Uterus (tissue), 4 donors: ENCODE data around the gene C9orf50. TPM values are rescaled to one million over a fixed set of nuclear protein-coding genes. Genes with fewer than 3 reads are reported as not detected.

Source experiments
- DNase-seq, 2 donors: peaks; one replicate each; pipeline ENCODE4 v3.0.0-alpha.2; 2019 to 2020
- H3K27ac ChIP-seq, 2 donors: fragments of 200-600 bp; sonication (generic); 1 replicate in 1 of 2; 2 replicates in 1 of 2; pipeline ENCODE4 v1.5.1; 2016 to 2018
- H3K27me3 ChIP-seq, 2 donors: fragments of 200-600 bp; sonication (generic); one replicate each; pipeline ENCODE4 v1.5.1; 2018 to 2019; ENCODE audit warnings: control low read depth in 1 of 2
- H3K36me3 ChIP-seq, 2 donors: fragments of 200-600 bp; sonication (generic); one replicate each; pipeline ENCODE4 v1.5.1; 2019; ENCODE audit warnings: control low read depth in 1 of 2
- H3K4me1 ChIP-seq, 2 donors: fragments of 200-600 bp; sonication (generic); one replicate each; pipeline ENCODE4 v1.5.1; 2018 to 2019; ENCODE audit warnings: control low read depth in 1 of 2
- H3K4me3 ChIP-seq, 2 donors: fragments of 200-600 bp; sonication (generic); 1 replicate in 1 of 2; 2 replicates in 1 of 2; pipeline ENCODE4 v1.5.1; 2018 to 2019; ENCODE audit warnings: mild to moderate bottlenecking in 1 of 2
- H3K9me3 ChIP-seq, 2 donors: fragments of 200-600 bp; sonication (generic); one replicate each; pipeline ENCODE4 v1.5.1; 2019; ENCODE audit warnings: control low read depth in 1 of 2
- POLR2A ChIP-seq, 2 donors: fragments of 450-650 bp; IDR thresholded peaks; one replicate each; pipeline ENCODE4 v1.6.1; 2016; ENCODE audit warnings: antibody characterized with exemption in 2 of 2, mild to moderate bottlenecking in 1 of 2, moderate library complexity in 1 of 2
- intact Hi-C: fragments of 100-400 bp; cut with DNase I; formaldehyde crosslinking; loops from one replicate; pipeline ENCODE4 v1.15.1; 2023; ENCODE audit warnings: low total_unique reads
- total RNA-seq, 4 donors: library from RNA; depleted of rRNA in 3 of 4; stranded (reverse); fragments of >200 nt in 3 of 4; gene quantifications; one replicate each; pipeline versions ENCODE4 v1.1.0 to v1.2.4, GENCODE V29; 2014 to 2023
- TF ChIP-seq, protein P1 (sequence below), 4 experiments: fragments of 200-600 bp in 2 of 4; fragments of 450-650 bp in 2 of 4; sonication (generic) in 2 of 4; IDR thresholded peaks; one replicate each; pipeline ENCODE4 v1.5.1; 2016 to 2019; ENCODE audit warnings: antibody characterized with exemption in 4 of 4, mild to moderate bottlenecking in 2 of 4, moderate library complexity in 1 of 4
- donor health status: DM: yes; HTN: yes; CAD: no.

The C9orf50 gene
- total RNA-seq, 4 donors from 2014 or later, result 0.35 TPM; not detected in 3

DNA sequence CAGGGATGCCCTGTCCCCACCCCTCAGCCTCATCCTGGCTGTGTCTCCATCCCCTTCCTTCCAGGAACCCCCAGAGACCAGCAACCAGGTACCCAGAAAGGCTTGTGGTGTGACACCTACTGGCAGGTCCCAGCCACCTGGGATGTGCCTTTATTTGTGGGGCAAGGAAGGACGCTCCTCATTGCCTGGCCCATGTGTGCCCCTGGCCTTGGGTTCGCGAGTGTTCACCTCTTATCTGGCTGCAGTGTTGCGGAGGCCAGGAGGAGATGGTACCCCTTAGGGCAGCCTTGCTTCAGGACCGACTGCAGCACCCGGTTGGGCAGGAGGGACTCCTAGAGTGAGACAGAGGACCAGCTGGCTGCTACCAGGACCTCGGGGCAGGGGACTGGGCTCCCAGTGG, 8.8 kb downstream of the C9orf50 start:
- H3K36me3 ChIP-seq, result no peaks in the 10 kb centered on the region
- intact Hi-C loops, result loop anchor here (5.0 kb wide), 1 partner anchor 475 kb away; no protein-coding TSS in a partner anchor
- no peak for DNase-seq
- H3K9me3 ChIP-seq, result no peaks in the 10 kb centered on the region
- H3K27me3 ChIP-seq, result no peaks in the 10 kb centered on the region
- H3K4me1 ChIP-seq, result peaks cover 0 to 12% of the 10 kb centered on the region in 2 donors
- no peak overlapping the region for H3K27ac ChIP-seq
- TF ChIP-seq, protein P1, sequence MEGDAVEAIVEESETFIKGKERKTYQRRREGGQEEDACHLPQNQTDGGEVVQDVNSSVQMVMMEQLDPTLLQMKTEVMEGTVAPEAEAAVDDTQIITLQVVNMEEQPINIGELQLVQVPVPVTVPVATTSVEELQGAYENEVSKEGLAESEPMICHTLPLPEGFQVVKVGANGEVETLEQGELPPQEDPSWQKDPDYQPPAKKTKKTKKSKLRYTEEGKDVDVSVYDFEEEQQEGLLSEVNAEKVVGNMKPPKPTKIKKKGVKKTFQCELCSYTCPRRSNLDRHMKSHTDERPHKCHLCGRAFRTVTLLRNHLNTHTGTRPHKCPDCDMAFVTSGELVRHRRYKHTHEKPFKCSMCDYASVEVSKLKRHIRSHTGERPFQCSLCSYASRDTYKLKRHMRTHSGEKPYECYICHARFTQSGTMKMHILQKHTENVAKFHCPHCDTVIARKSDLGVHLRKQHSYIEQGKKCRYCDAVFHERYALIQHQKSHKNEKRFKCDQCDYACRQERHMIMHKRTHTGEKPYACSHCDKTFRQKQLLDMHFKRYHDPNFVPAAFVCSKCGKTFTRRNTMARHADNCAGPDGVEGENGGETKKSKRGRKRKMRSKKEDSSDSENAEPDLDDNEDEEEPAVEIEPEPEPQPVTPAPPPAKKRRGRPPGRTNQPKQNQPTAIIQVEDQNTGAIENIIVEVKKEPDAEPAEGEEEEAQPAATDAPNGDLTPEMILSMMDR (IDR thresholded peaks at IDR 0.05), result no peak
- no peak for TF ChIP-seq POLR2A (IDR thresholded peaks at IDR 0.05)
- H3K4me3 ChIP-seq, result no peak overlapping the region

DNA sequence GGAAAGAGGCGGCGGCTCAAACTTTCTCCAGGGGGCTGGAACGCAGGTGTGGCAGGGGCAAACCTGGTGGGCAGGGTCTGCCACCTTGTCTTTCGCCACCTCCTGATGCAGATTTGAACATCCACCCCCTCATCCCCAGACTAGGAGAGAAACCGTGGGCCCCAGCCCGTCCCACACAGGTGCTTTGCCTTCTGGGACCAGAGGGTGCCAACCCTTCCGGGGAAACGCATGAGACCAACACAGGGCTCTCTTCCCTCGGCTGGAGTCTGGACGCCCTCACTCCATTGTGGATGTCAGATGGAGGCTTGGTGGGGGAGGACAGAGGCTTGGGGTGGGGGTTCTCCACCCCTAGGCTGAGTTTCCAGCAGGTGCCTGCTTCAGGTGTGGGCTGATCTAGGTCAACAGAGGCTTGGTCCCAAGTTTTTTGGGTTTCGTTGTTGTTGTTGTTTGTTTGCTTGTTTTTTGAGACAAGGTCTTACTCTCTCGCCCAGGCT, 9.5 kb downstream of the C9orf50 start:
- H3K9me3 ChIP-seq, result no peaks in the 10 kb centered on the region
- DNase-seq, result no peak
- no peaks in the 10 kb centered on the region for H3K27me3 ChIP-seq
- no peaks in the 10 kb centered on the region for H3K36me3 ChIP-seq
- TF ChIP-seq, protein P1 (IDR thresholded peaks at IDR 0.05), result no peak
- no peak for TF ChIP-seq POLR2A (IDR thresholded peaks at IDR 0.05)
- intact Hi-C loops, result loop anchor here (5.0 kb wide), 1 partner anchor 474 kb away; no protein-coding TSS in a partner anchor
- peak overlapping the region in 1 of 2 donors; percentile 58 for H3K4me3 ChIP-seq
- peak overlapping the region; percentile 23 to 90 for H3K27ac ChIP-seq
- peaks cover 0 to 12% of the 10 kb centered on the region in 2 donors for H3K4me1 ChIP-seq

DNA sequence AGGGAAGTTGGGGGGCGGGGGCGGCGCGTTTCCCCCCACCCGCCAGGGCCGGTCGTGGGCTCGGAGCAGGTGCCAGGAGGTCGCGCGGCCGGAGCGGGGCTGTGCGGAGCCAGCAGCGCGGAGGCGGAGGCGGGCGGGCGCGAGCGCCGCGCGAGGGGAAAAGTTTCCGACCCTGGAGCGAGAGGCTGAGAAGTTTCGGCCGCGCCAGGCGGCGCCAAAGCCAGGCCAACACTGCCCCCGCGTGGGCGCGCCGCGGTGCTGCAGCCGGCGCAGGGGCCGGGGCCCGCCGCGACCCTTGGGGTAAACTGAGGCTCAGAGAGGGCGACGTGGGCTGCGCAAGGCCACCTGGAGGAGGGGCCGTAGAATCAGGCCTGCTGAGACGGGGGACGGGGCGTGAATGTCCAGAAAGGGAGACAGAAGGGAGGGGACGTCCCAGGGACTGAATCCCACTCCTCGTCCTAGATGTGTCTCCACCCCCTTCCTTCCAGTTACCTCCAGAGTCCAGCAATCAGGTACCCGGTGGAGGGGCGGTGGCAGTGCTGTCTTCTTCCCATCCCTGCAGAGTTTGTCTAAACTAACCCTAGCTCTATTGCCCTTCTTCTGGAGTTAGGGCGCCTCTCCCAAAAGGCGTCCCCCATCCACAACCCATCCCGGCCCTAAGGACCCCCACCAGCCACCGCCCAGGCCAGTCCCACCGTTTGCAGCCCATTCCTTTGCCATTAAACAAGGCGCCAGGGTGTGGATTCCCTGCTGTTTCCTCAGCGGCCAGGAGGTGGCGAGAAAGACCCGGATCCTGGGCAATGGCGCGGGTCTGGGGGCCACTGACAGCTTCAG, 10.2 kb downstream of the C9orf50 start:
- Histone ChIP-seq H3K27me3 (no peaks in the 10 kb centered on the region), H3K36me3 (no peaks in the 10 kb centered on the region), H3K9me3 (no peaks in the 10 kb centered on the region), H3K4me1 (peaks cover 0 to 12% of the 10 kb centered on the region in 2 donors), H3K27ac (peak overlapping the region; percentile 89 to 90), H3K4me3 (peak overlapping the region; percentile 34 to 58)
- peak; percentile 78 to 85 for DNase-seq
- intact Hi-C loops, result loop anchor here (5.0 kb wide), 1 partner anchor 473 kb away; no protein-coding TSS in a partner anchor
- peak in 1 of 2 donors; percentile 51 for TF ChIP-seq POLR2A (IDR thresholded peaks at IDR 0.05)
- TF ChIP-seq, protein P1 (IDR thresholded peaks at IDR 0.05), result peak; percentile 65 to 100 (median 98)

DNA sequence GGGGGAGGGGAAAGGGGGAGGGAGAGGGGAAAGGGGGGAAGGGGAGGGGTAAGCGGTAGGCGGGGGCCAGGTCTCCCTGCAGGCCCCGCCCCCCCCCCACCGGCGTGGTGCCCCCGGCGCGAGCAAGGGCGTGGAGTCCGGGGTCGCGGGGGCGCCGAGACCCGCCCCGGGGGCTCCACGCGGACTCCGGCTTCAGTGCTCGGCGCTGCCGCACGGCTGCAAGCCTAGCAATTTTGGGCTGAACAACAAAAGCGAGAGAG, 10.8 kb downstream of the C9orf50 start:
- intact Hi-C loops, result loop anchor here (5.0 kb wide), 1 partner anchor 473 kb away; no protein-coding TSS in a partner anchor
- Histone ChIP-seq H3K4me3 (peak overlapping the region; percentile 34 to 58), H3K9me3 (no peaks in the 10 kb centered on the region), H3K36me3 (no peaks in the 10 kb centered on the region), H3K27ac (peak overlapping the region; percentile 89 to 90), H3K27me3 (no peaks in the 10 kb centered on the region), H3K4me1 (peaks cover 0 to 12% of the 10 kb centered on the region in 2 donors)
- peak in 1 of 2 donors; percentile 38 for DNase-seq
- TF ChIP-seq, protein P1 (IDR thresholded peaks at IDR 0.05), result no peak
- no peak for TF ChIP-seq POLR2A (IDR thresholded peaks at IDR 0.05)
